Sigmoid colon (tissue), 4 donors: ENCODE measurements around the gene IQCK.

Experiments used
- EP300 ChIP-seq, 4 donors: sonication (generic); formaldehyde crosslinking; IDR thresholded peaks; one replicate each; pipeline ENCODE4 v1.6.1; 2017; ENCODE audit warnings: antibody characterized with exemption in 4 of 4
- POLR2A ChIP-seq, 2 donors: fragments of 450-650 bp; IDR thresholded peaks; one replicate each; pipeline ENCODE4 v1.6.1; 2016; ENCODE audit warnings: antibody characterized with exemption in 2 of 2, mild to moderate bottlenecking in 2 of 2, moderate library complexity in 2 of 2
- POLR2AphosphoS5 ChIP-seq, 4 donors: sonication (generic); formaldehyde crosslinking; IDR thresholded peaks; one replicate each; pipeline ENCODE4 v1.6.1; 2017; ENCODE audit warnings: antibody characterized with exemption in 4 of 4
- TF ChIP-seq, protein P1 (sequence below), 4 experiments: fragments of 450-650 bp in 3 of 4; fragments of 200-600 bp in 1 of 4; IDR thresholded peaks; one replicate each; pipeline ENCODE4 v1.5.1; 2016 to 2019; ENCODE audit warnings: antibody characterized with exemption in 4 of 4, mild to moderate bottlenecking in 3 of 4, moderate library complexity in 2 of 4

DNA sequence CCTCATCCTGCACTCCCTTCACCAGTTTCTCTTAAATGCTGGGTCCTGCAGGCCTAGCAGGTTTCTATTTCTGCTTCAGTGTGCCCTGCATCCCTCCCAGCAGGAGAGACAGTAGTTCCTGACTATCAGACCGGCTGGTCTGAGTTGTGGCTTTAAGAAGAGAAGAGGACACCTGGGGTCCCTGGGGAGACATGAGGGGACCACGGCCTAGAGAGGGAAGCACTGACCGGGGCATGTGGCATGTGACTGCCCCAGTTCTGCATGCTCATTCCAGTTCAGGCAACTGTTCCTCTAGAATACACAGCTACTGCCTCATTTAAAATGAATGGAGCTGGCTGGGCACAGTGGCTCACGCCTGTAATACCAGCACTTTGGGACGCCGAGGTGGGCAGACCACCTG is 105.3 kb downstream of the IQCK start:
- no peak for TF ChIP-seq POLR2A (IDR thresholded peaks at IDR 0.05)
- TF ChIP-seq EP300 (IDR thresholded peaks at IDR 0.05): no peak
- TF ChIP-seq, protein P1, sequence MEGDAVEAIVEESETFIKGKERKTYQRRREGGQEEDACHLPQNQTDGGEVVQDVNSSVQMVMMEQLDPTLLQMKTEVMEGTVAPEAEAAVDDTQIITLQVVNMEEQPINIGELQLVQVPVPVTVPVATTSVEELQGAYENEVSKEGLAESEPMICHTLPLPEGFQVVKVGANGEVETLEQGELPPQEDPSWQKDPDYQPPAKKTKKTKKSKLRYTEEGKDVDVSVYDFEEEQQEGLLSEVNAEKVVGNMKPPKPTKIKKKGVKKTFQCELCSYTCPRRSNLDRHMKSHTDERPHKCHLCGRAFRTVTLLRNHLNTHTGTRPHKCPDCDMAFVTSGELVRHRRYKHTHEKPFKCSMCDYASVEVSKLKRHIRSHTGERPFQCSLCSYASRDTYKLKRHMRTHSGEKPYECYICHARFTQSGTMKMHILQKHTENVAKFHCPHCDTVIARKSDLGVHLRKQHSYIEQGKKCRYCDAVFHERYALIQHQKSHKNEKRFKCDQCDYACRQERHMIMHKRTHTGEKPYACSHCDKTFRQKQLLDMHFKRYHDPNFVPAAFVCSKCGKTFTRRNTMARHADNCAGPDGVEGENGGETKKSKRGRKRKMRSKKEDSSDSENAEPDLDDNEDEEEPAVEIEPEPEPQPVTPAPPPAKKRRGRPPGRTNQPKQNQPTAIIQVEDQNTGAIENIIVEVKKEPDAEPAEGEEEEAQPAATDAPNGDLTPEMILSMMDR (IDR thresholded peaks at IDR 0.05): no peak
- no peak for TF ChIP-seq POLR2AphosphoS5 (IDR thresholded peaks at IDR 0.05)
